Suprapubic skin (tissue), 4 donors: ENCODE data around the gene WASHC2C. TPM values are rescaled to one million over a fixed set of nuclear protein-coding genes. Genes with fewer than 3 reads are reported as not detected.
"Not testable (repeated sequence)": the region's sequence is repeated elsewhere in the genome, so short reads cannot be mapped to it uniquely, and the experiment has no call there.

Experiments
- DNase-seq, 2 donors: peaks; one replicate each; pipeline ENCODE4 v3.0.0-alpha.2; 2019; ENCODE audit warnings: low spot score in 2 of 2
- H3K27ac ChIP-seq: fragments of 200-600 bp; sonication (generic); one replicate; pipeline ENCODE4 v1.5.1; 2019
- H3K27me3 ChIP-seq: fragments of 200-600 bp; sonication (generic); one replicate; pipeline ENCODE4 v1.5.1; 2019
- H3K36me3 ChIP-seq: fragments of 200-600 bp; sonication (generic); one replicate; pipeline ENCODE4 v1.5.1; 2019
- H3K4me1 ChIP-seq: fragments of 200-600 bp; sonication (generic); one replicate; pipeline ENCODE4 v1.5.1; 2019
- H3K4me3 ChIP-seq: fragments of 200-600 bp; sonication (generic); one replicate; pipeline ENCODE4 v1.5.1; 2019; ENCODE audit warnings: mild to moderate bottlenecking
- H3K9me3 ChIP-seq: fragments of 200-600 bp; sonication (generic); one replicate; pipeline ENCODE4 v1.5.1; 2019
- WGBS: methylation state at CpG from one replicate; pipeline ENCODE4 v1.1.5; 2018; 5-methylcytosine and 5-hydroxymethylcytosine counted together
- total RNA-seq, 4 donors: library from RNA; depleted of rRNA; stranded (reverse); fragments of >200 nt; gene quantifications; one replicate each; pipeline ENCODE4 v1.1.0, GENCODE V29; 2016

WASHC2C gene
- total RNA-seq, 4 donors from 2014 or later: 25.2 to 55.5 (median 31.9) TPM

DNA sequence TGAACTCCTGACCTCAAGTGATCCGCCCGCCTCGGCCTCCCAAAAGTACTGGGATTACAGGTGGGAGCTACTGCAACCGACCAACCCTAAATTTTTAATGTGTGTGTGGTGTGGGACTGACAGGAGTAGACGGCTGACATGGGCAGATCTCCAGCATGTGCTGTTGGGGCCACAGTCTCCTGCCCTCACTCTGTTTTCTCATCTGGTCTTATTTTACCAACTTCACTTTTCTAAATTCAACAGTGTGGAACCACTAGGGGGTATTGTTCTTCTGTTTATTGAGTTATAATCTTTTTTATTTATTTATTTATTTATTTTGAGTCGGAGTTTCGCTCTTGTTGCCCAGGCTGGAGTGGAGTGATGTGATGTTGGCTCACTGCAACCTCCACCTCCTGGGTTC lies 14.9 kb downstream of the WASHC2C start:
- H3K4me1 ChIP-seq, H3K27ac ChIP-seq, H3K4me3 ChIP-seq, H3K9me3 ChIP-seq, DNase-seq, H3K27me3 ChIP-seq: not testable (repeated sequence)
- peaks cover 19% of the 10 kb centered on the region for H3K36me3 ChIP-seq
- WGBS: 90% methylated on average over 3 of the region's 7 CpGs

DNA sequence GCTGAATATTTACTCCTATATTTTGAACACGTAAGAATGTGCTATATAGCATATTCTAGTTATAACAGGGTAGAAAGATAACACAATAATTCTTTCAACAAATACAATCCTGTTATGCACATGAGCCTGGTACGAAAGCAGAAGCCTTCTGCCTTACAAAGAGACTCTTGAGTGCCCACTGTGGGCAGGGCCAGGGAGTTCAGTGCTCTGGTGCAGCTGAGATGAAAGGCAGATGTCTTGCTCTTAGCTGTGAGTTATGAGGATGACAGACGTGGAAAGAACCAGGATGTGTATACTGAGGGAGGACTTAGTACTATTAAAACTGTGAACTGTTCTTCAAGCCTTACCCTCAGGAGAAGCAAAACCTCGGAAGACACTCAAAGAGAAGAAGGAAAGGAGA lies 24.1 kb downstream of the WASHC2C start:
- WGBS: 89% methylated on average over 2 of the region's 4 CpGs
- H3K36me3 ChIP-seq: peaks cover 26% of the 10 kb centered on the region
- H3K4me1 ChIP-seq, H3K27ac ChIP-seq, DNase-seq, H3K9me3 ChIP-seq, H3K27me3 ChIP-seq, H3K4me3 ChIP-seq: not testable (repeated sequence)

DNA sequence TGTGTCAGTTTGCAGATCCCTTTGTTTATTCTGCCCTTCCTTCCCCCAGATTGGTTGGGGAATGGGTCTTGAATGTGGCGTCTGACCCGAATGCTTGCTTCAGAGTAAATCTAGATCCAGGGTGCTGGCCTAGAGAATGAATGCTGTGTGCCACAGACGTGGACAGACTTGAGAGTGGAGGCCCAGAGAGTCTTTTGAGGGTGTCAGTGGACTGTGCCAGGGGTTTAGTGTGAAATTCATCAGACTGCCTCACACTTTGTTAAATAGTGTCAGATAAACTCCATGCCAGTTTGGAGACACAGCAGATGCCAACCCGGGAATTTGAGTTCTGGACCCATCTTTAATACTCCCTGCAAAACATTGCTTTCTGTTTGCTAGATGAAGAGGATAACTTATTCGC lies 25.1 kb downstream of the WASHC2C start:
- not testable (repeated sequence) for DNase-seq, H3K9me3 ChIP-seq, H3K27ac ChIP-seq, H3K4me3 ChIP-seq, H3K27me3 ChIP-seq, H3K4me1 ChIP-seq
- H3K36me3 ChIP-seq: peaks cover 26% of the 10 kb centered on the region
- 93% methylated on average over 3 of the region's 5 CpGs for WGBS

DNA sequence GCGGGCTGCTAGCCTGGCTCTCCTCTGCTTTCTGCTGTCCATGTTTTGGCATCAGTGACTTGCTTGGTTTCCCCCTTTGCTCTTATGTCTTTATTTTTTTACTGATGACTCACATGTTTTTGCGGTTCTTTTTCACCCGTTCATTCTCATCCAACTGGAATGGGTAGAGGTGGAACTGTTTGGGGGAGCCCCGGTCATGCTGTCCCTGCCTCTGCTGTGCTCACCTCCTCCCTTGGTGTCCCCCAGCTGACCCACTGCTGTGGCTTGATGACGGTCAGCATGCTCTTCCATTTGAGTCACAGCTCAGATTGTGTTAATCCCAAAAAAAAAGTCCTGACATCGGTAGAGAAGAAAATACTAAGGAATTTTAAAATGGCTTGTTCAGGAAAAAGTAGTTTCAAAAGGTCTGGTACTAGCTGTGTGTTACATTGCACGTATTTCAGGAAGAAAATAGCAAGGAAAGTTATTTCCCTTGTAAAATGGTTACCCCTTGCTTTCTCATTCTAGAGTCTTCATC lies 27.0 kb downstream of the WASHC2C start:
- peaks cover 34% of the 10 kb centered on the region for H3K36me3 ChIP-seq
- H3K9me3 ChIP-seq, H3K4me3 ChIP-seq, H3K27me3 ChIP-seq, H3K4me1 ChIP-seq, DNase-seq, H3K27ac ChIP-seq: not testable (repeated sequence)
- WGBS: 92% methylated on average over 6 of the region's 7 CpGs

DNA sequence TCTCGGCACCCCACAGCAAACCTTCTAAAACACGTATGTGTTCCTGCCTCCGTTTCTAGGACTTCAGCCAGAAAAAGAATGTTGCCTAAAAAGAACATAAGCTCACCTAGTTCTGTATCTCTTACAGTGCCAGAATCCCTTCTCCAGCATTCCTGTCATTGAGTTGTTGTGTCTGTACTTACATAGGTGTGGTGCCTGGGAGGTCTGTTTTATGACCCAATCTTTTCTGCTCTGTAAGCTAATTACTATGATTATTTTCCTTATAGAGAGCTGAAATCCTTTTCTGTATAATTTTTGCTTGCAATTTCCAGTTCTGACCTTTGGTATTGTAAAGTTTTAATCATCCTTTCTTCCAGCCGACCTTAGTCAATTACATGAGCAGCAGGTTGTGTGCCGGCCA lies 28.0 kb downstream of the WASHC2C start:
- DNase-seq: not testable (repeated sequence)

DNA sequence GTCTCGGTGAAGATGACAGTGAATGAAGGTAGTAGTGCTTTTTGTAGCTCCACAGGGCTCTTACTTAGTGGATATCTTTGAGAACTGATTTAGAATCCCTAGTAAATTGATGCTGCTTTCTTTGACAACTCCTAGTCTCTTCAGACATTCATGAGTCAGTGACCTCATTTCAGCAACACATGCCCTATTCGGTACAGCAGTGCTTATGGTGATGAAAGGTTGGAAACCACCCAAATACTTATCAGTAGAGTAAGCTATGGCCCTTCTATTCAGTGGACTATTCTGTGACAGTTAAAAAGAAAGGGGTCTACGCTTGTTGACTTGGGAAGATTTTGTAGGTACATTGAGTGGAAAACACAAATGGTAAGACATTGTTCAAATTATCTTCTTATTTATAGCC lies 29.0 kb downstream of the WASHC2C start:
- H3K36me3 ChIP-seq: peaks cover 36% of the 10 kb centered on the region
- WGBS: 92% methylated on average over 1 of the region's 3 CpGs
- H3K27ac ChIP-seq, H3K4me1 ChIP-seq, H3K27me3 ChIP-seq, DNase-seq, H3K9me3 ChIP-seq, H3K4me3 ChIP-seq: not testable (repeated sequence)

More for the DNA sequence above, 28.0 kb downstream of the WASHC2C start:
- H3K4me3 ChIP-seq, H3K27me3 ChIP-seq, H3K4me1 ChIP-seq, H3K27ac ChIP-seq, H3K9me3 ChIP-seq: not testable (repeated sequence)
- H3K36me3 ChIP-seq: peaks cover 38% of the 10 kb centered on the region
- WGBS: 90% methylated on average over 5 of the region's 5 CpGs

DNA sequence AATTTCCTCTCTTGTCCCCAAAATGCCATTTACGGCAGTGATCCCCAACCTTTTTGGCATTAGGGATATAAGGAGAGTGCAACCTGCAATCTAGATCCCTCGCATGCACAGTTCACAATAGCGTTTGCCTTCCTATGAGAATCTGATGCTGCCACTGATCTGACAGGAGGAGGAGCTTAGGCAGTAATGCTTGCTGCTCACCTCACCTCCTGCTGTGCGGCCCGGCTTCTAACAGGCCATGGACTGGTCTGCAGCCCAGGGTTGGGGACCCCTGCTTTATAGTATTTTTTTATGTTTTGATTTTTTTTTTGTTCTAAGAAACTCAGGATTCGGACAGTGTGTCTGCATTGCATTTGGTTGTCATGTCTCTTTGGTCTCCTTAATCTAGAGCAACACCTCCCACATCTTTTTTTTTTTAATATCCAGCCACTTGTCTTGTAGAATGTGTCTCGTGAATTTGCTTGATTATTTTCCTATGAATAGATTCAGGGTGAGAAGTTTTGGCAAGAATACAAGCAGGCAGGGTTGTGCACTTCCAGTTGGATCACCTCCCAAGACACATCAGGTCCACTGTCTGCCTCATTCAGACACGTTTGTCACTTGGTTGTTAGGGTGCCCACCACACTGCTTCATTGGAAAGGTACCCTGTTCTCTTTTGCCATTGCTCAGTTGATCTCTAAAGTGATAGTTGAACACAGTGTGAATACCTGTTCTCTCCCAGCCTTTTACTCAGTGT lies 30.8 kb downstream of the WASHC2C start:
- H3K4me3 ChIP-seq, H3K27ac ChIP-seq, DNase-seq, H3K9me3 ChIP-seq, H3K4me1 ChIP-seq, H3K27me3 ChIP-seq: not testable (repeated sequence)
- WGBS: 82% methylated on average over 8 of the region's 8 CpGs
- peaks cover 40% of the 10 kb centered on the region for H3K36me3 ChIP-seq

DNA sequence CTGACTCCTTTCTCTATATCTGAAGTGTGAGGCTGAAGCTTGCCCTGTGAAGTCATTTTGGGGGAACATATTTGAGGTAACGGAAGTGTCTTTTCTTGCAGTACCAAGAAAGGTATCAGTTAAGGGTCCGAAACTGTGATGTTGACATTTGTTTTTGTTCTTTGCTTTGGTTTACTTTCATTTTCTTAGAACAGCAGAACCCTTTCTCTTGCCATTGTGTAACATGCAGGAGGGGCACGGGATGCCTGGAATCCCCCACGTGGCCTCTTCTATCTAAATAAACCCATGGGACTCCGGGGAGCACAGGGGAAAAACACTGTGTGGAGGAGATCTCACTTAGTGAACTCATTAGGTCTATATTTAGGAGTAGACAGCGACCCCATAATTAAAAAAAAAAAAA lies 34.6 kb downstream of the WASHC2C start:
- not testable (repeated sequence) for H3K27ac ChIP-seq, H3K27me3 ChIP-seq, H3K4me1 ChIP-seq, DNase-seq, H3K4me3 ChIP-seq, H3K9me3 ChIP-seq
- H3K36me3 ChIP-seq: peaks cover 28% of the 10 kb centered on the region
- WGBS: 93% methylated on average over 6 of the region's 6 CpGs

DNA sequence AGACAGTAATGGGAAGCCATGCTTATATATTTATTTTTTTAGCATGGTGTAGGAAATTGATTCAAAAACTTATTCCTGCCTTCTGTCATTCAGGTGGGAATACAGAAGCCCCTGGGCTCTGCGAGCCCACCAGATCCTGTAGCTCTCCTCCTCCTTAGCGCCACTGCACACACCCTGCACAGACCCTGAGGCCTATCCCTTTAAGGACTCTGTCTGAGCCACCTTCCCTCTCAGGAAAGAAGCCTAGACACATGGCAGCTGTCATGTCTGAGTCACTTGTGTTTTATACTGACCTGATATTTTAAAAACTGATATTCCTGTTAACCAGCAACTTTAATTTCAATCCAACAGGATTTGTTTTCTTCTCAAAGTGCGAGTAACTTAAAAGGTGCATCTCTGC lies 36.0 kb downstream of the WASHC2C start:
- 100% methylated on average over 1 of the region's 3 CpGs for WGBS

DNA sequence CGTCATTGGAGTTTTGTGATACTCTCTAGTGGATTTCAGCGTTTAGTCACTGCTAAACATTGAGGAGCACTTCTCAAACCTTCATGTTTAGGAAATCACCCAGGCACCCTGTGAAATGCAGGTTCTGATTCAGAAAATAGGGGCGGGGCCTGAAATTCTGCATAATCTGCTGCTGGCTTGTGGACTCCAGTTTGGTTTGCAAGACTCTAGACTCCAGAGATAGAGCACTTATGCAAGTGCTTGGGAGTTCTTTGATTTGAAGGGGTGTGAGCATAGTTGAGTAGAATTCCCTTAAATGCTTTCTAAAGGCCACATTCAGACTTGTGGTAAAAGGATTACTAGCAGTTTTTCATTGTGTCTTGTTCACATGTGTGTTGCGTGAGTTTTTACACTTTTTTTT lies 41.3 kb downstream of the WASHC2C start:
- not testable (repeated sequence) for H3K27me3 ChIP-seq, DNase-seq, H3K9me3 ChIP-seq, H3K4me1 ChIP-seq, H3K4me3 ChIP-seq, H3K27ac ChIP-seq
- H3K36me3 ChIP-seq: peaks cover 25% of the 10 kb centered on the region
- WGBS: 96% methylated on average over 4 of the region's 4 CpGs

More for the DNA sequence above, 36.0 kb downstream of the WASHC2C start:
- not testable (repeated sequence) for H3K4me3 ChIP-seq, H3K27ac ChIP-seq, H3K9me3 ChIP-seq, H3K4me1 ChIP-seq, H3K27me3 ChIP-seq, DNase-seq
- H3K36me3 ChIP-seq: peaks cover 25% of the 10 kb centered on the region

DNA sequence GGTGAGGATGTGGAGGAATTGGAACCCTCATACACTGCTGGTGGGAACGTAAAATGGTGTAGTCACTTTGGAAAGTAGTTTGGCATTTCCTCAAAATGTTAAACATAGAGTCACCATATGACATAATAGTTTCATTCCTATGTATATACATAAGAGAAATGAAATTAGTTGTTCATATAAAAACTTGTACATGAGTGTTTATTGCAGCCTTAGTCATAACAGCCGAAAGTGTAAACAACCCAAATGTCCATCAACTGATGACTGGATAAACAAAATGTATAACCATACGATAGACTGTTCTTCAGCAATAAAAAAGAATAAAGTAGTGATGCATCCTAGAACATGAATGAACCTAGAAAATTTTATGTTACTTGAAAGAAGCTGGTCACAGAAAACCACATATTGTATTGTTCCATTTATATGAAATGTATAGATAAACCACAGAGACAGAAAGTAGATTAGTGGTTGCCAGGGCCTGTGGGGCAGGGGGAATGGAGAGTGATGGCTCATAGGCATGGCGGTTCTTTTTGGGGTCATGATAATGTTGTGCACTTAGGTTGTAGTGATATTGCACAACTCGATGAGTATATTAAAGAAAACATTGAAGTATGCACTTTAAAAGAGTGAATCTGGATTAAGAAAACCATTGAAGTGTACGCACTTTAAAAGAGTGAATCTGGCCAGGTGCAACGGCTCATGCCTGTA lies 44.8 kb downstream of the WASHC2C start:
- not testable (repeated sequence) for H3K4me1 ChIP-seq, DNase-seq, H3K27me3 ChIP-seq, H3K9me3 ChIP-seq, H3K4me3 ChIP-seq, H3K27ac ChIP-seq
- peaks cover 26% of the 10 kb centered on the region for H3K36me3 ChIP-seq
- WGBS: 95% methylated on average over 6 of the region's 7 CpGs

DNA sequence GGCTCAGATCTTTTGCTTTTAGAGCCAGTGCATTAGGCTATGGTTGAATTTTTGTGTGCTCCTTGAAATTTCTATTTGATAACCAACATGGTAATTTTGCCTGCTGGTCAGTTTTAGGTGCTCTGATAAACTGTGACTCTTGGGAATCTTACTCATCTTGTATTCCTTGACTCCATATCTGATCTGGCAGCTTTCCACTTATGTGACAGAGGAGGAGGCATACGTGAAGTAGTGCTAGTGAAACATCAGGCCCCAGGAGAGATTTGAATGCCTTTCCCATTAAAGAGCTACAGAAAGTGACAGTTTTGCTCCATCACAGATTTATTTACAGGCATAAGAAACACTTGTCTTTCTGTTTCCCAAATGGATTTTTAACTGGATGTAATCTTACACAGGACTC lies 59.2 kb downstream of the WASHC2C start:
- not testable (repeated sequence) for H3K9me3 ChIP-seq, DNase-seq, H3K27ac ChIP-seq, H3K4me1 ChIP-seq, H3K4me3 ChIP-seq, H3K27me3 ChIP-seq
- H3K36me3 ChIP-seq: peaks cover 48% of the 10 kb centered on the region
- 57% methylated on average over 1 of the region's 1 CpG for WGBS

DNA sequence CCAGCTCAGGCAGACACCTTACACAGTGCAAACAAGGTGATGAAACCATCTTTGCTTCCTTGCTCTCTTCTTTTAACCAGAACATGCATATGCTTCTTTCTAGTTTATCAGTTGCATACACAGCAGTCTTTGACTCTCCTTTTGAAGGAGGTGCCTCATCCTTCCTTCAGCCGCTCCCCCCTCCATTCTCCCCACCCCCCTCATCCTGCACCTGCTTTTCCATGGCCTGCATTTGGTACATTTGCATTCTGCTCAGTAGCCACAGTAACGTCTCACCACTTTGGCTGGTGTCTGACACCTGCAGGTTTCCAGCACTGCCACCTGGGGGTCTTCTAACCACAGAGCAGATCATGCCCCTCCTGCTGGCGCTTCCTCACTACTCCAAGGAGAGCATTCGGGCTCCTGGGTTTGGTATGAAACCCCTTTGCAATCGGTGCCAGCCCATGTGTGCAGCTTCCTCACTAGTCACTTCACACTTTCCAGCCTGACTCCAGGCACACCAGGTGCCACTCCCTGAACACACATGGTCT lies 60.2 kb downstream of the WASHC2C start:
- WGBS: 87% methylated on average over 2 of the region's 5 CpGs

DNA sequence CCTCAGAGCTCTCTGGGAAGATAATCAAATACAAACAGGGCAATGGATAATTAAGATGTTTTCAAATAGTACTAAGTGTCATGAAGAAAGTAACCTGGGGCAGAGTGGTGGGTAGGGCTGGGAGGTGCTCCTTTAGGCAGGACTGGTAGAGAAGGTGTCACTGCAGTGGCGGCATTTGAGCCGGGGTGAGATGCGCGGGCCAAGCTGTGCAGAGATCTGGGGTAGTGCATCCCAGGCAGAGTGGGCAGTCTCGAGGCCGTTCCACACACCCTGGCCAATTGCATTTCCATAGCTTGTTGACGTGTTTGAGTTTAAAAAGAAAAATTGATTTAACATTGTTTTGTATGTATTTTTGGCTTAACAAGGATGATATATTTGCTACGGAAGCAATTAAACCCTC lies 62.9 kb downstream of the WASHC2C start:
- DNase-seq, H3K27me3 ChIP-seq, H3K4me1 ChIP-seq, H3K9me3 ChIP-seq, H3K27ac ChIP-seq, H3K4me3 ChIP-seq: not testable (repeated sequence)
- WGBS: 92% methylated on average over 8 of the region's 8 CpGs
- peaks cover 66% of the 10 kb centered on the region for H3K36me3 ChIP-seq

More for the DNA sequence above, 60.2 kb downstream of the WASHC2C start:
- not testable (repeated sequence) for H3K4me1 ChIP-seq, DNase-seq, H3K4me3 ChIP-seq, H3K9me3 ChIP-seq, H3K27me3 ChIP-seq, H3K27ac ChIP-seq
- H3K36me3 ChIP-seq: peaks cover 59% of the 10 kb centered on the region
